ENCODE measurements around the gene C1QTNF9. TPM values are rescaled to one million over a fixed set of nuclear protein-coding genes. Genes with fewer than 3 reads are reported as not detected.
"Not testable (repeated sequence)": the region's sequence is repeated elsewhere in the genome, so short reads cannot be mapped to it uniquely, and the experiment has no call there.

C1QTNF9 gene
- total and polyA plus RNA-seq, 11 donors, result 0.25 to 5.1 (median 2.4) TPM; not detected in 1

DNA sequence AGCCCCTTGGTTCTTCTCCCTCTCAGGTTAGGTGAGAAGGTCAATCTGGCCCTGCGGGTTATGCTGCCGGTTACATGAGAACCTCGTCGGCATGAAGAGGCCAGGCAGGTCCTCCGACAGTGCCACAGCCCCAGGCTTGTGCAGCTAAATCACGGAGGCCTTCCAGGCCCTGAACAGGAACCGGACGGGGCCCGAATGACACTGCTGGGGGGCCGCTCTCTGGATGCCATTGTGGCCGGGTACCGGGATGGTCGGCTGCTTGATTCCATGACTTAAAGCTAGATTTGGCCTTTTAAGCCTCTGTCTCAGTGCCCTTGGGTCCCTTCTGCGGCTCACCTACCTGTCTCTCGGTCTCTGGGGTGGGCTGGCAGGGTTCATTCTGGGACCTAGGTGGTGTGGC lies 48.4 kb downstream of the C1QTNF9 start:
- Histone ChIP-seq H3K27me3 (no peaks in the 10 kb centered on the region), H3K4me1 (no peaks in the 10 kb centered on the region), H3K27ac (no peak overlapping the region), H3K4me3 (no peak overlapping the region), H3K36me3 (no peaks in the 10 kb centered on the region), H3K9me3 (no peaks in the 10 kb centered on the region)
- TF ChIP-seq, protein P1, sequence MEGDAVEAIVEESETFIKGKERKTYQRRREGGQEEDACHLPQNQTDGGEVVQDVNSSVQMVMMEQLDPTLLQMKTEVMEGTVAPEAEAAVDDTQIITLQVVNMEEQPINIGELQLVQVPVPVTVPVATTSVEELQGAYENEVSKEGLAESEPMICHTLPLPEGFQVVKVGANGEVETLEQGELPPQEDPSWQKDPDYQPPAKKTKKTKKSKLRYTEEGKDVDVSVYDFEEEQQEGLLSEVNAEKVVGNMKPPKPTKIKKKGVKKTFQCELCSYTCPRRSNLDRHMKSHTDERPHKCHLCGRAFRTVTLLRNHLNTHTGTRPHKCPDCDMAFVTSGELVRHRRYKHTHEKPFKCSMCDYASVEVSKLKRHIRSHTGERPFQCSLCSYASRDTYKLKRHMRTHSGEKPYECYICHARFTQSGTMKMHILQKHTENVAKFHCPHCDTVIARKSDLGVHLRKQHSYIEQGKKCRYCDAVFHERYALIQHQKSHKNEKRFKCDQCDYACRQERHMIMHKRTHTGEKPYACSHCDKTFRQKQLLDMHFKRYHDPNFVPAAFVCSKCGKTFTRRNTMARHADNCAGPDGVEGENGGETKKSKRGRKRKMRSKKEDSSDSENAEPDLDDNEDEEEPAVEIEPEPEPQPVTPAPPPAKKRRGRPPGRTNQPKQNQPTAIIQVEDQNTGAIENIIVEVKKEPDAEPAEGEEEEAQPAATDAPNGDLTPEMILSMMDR (IDR thresholded peaks at IDR 0.05), result no peak
- TF ChIP-seq POLR2A (IDR thresholded peaks at IDR 0.05), result no peak
- intact Hi-C loops (cut with DNase I), result loop anchor here in 1 of 10 donors (5.0 kb wide), 1 partner anchor 1425 kb away; no protein-coding TSS in a partner anchor
- ATAC-seq (no peak), DNase-seq (peak in 1 of 5 donors; percentile 49)
- 92 to 96% (median 93%) methylated on average over 14 to 15 of the region's 15 CpGs for WGBS, 4 donors

DNA sequence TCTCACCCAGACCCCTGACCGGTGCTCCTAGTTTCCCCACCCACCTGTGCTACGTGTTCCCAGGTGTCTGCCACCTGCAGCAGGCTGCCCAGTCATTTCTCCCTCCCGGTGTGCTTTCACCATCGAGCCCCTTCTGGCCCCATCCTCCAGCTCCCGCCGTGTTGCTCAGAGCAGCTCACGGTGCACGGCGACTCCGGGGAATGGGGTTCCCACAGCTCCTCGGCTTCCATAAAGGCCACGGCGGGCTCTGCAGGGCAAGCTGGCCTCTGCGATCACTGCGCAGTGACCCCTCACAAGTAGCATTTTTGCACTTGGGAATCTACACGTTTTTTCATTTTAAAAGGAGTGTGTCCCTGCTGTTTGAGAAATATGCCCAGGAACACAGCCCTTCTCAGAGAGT lies 49.5 kb downstream of the C1QTNF9 start:
- peak in 1 of 5 donors; percentile 39 for DNase-seq
- H3K27ac ChIP-seq, H3K4me1 ChIP-seq, H3K36me3 ChIP-seq, H3K27me3 ChIP-seq, H3K9me3 ChIP-seq, ATAC-seq, H3K4me3 ChIP-seq: not testable (repeated sequence)
- intact Hi-C loops (cut with DNase I), result loop anchor here in 1 of 10 donors (5.0 kb wide), 1 partner anchor 1427 kb away; no protein-coding TSS in a partner anchor
- WGBS, 4 donors, result 81 to 85% (median 83%) methylated on average over 16 of the region's 16 CpGs

DNA sequence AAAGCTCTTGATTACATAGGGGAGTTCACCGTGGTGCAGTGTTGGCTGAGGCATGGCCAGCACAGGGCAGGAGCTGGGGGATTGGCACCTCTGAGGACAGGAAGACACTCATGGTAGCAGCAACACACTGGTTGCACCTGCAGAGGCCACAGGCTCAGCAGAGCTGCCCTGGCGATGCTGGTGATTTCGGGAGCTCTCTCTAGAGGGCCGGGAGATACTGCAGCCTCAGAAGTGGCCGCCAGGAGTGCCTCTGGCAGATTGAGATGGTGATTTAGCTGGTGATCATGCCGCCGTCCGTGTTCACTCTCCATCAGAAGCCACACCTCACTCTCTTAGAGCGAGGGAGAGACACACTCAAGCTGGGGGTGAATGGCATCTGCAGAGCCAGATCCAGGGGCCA lies 49.9 kb downstream of the C1QTNF9 start:
- H3K27me3 ChIP-seq, H3K4me3 ChIP-seq, H3K4me1 ChIP-seq, H3K9me3 ChIP-seq, ATAC-seq, H3K36me3 ChIP-seq, H3K27ac ChIP-seq: not testable (repeated sequence)
- intact Hi-C loops (cut with DNase I), result loop anchor here in 1 of 10 donors (5.0 kb wide), 1 partner anchor 1427 kb away; no protein-coding TSS in a partner anchor
- peak in 1 of 5 donors; percentile 35 for DNase-seq
- WGBS, 4 donors, result 53 to 58% (median 55%) methylated on average over 1 to 9 of the region's 9 CpGs

DNA sequence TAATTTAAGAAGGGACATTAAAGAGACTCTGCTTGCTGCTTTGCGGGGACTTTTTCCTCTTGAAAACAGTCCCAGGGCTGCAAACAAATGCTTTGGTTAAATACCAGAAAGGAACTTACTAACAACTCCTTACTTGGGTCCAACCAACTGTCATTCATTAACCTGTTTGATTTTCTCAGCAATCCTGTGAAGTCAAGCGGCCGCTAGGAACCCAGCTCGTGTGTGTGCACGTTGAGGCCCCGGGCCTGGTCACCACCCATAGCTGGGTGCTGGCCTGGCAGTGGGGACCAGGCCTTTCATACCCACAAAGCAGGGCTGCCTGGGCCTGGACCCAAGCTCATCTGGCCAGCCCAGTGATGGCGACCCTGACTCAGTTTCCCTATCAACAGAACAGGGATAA lies 50.7 kb downstream of the C1QTNF9 start:
- TF ChIP-seq POLR2A (IDR thresholded peaks at IDR 0.05), result no peak
- TF ChIP-seq, protein P1 (IDR thresholded peaks at IDR 0.05), result no peak
- ATAC-seq (no peak), DNase-seq (no peak)
- Histone ChIP-seq H3K27ac (no peak overlapping the region), H3K4me3 (no peak overlapping the region), H3K36me3 (no peaks in the 10 kb centered on the region), H3K27me3 (no peaks in the 10 kb centered on the region), H3K9me3 (no peaks in the 10 kb centered on the region), H3K4me1 (no peaks in the 10 kb centered on the region)
- intact Hi-C loops (cut with DNase I), result loop anchor here in 2 of 10 donors (10.0 kb wide), 1 partner anchor 1415 kb away; no protein-coding TSS in a partner anchor
- 94 to 96% (median 95%) methylated on average over 7 of the region's 7 CpGs for WGBS, 4 donors

DNA sequence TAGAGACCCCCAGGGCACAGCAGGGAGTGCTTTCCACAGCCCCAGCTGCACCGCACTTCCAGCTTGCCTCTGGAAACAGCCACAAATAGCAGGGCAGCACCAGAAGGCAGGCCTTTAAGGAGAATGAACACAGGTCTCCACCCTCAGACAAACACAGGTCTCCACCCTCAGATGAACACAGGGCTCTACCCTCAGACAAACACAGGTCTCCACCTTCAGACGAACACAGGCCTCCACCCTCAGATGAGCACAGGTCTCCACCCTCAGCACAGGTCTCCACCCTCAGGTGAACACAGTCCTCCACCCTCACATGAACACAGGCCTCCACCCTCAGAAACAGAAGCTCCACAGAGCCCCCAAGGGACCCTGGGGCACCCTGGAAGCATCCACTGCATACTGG lies 51.7 kb downstream of the C1QTNF9 start:
- H3K27ac ChIP-seq, result no peak overlapping the region
- WGBS, 4 donors, result 83 to 100% (median 94%) methylated on average over 2 of the region's 2 CpGs
- no peaks in the 10 kb centered on the region for H3K9me3 ChIP-seq
- TF ChIP-seq, protein P1 (IDR thresholded peaks at IDR 0.05), result no peak
- TF ChIP-seq POLR2A (IDR thresholded peaks at IDR 0.05), result no peak
- intact Hi-C loops (cut with DNase I), result loop anchor here in 2 of 10 donors (10.0 kb wide), 1 partner anchor 1416 kb away; no protein-coding TSS in a partner anchor
- no peak for DNase-seq
- no peaks in the 10 kb centered on the region for H3K27me3 ChIP-seq
- H3K36me3 ChIP-seq, result no peaks in the 10 kb centered on the region
- no peak for ATAC-seq
- no peaks in the 10 kb centered on the region for H3K4me1 ChIP-seq
- H3K4me3 ChIP-seq, result no peak overlapping the region
